ENCODE data around the gene SLC4A4. TPM values are rescaled to one million over a fixed set of nuclear protein-coding genes. Genes with fewer than 3 reads are reported as not detected.

Gene SLC4A4
- polyA plus RNA-seq, 1 of the 3 experiments (the other 2 are of a cell fraction): not detected

GRCh38 chr4:71472946-71473345, 134.1 kb downstream of the SLC4A4 start (continued):
- TF ChIP-seq ZBTB33 (IDR thresholded peaks at IDR 0.05; ENCODE audit: borderline replicate concordance, low read depth): no peak
- TF ChIP-seq GATA2 (CRISPR knock-in tag; IDR thresholded peaks at IDR 0.05): no peak
- no peak for TF ChIP-seq USF2 (IDR thresholded peaks at IDR 0.05; ENCODE audit: borderline replicate concordance, low read depth, low read length)
- TF ChIP-seq EZH2phosphoT487 (IDR thresholded peaks at IDR 0.05; ENCODE audit: borderline replicate concordance, low read depth): no peak
- TF ChIP-seq FOSL2 (IDR thresholded peaks at IDR 0.05; ENCODE audit: borderline replicate concordance, low read depth): no peak
- TF ChIP-seq MEF2A (IDR thresholded peaks at IDR 0.05; ENCODE audit: borderline replicate concordance, low read depth): no peak
- no peak for TF ChIP-seq ELF1 (IDR thresholded peaks at IDR 0.05)
- no peak for TF ChIP-seq MAX (IDR thresholded peaks at IDR 0.05; ENCODE audit: low read depth)

GRCh38 chr4:71473541-71474240, 134.9 kb downstream of the SLC4A4 start:
- Histone ChIP-seq H3K27ac (ENCODE audit: low read depth in 2 of 2, low read length in 1 of 2) (no peak overlapping the region), H2AFZ (ENCODE audit: low read depth) (no peak overlapping the region), H4K20me1 (ENCODE audit: insufficient read depth) (no peaks in the 10 kb centered on the region), H3K4me2 (no peak overlapping the region), H3K9ac (no peak overlapping the region), H3K4me1 (ENCODE audit: control insufficient read depth in 1 of 2, insufficient read depth in 2 of 2, low read depth in 1 of 2, low read length in 1 of 2) (no peaks in the 10 kb centered on the region), H3K9me3 (no peaks in the 10 kb centered on the region), H3K4me3 (ENCODE audit: low read depth in 2 of 2, low read length in 1 of 2) (no peak overlapping the region), H3F3A (replicated peaks; ENCODE audit: insufficient read depth) (no peaks in the 10 kb centered on the region), H3K36me3 (replicated peaks in 1 of 2; ENCODE audit: control insufficient read depth in 1 of 2, insufficient read depth in 2 of 2, low read length in 1 of 2) (no peaks in the 10 kb centered on the region), H3K27me3 (ENCODE audit: insufficient read depth) (no peaks in the 10 kb centered on the region), H3K79me2 (ENCODE audit: insufficient read depth) (no peaks in the 10 kb centered on the region), H3K9me2 (no peaks in the 10 kb centered on the region)
- ChIA-PET CTCF (no interaction called here), POLR2A (no interaction called here)
- no peak for DNase-seq
- WGBS (ENCODE audit: low lambda C conversion rate): 3% methylated on average over 4 of the region's 4 CpGs
- TF ChIP-seq MEF2A (IDR thresholded peaks at IDR 0.05; ENCODE audit: borderline replicate concordance, low read depth): no peak
- no peak for TF ChIP-seq FOSL2 (IDR thresholded peaks at IDR 0.05; ENCODE audit: borderline replicate concordance, low read depth)
- TF ChIP-seq GABPA (IDR thresholded peaks at IDR 0.05; ENCODE audit: low read depth): no peak
- no peak for TF ChIP-seq NRF1 (IDR thresholded peaks at IDR 0.05; ENCODE audit: low read depth, low read length)
- TF ChIP-seq CTCF (IDR thresholded peaks at IDR 0.05): no peak
- no peak for TF ChIP-seq GATA2 (CRISPR knock-in tag; IDR thresholded peaks at IDR 0.05)
- no peak for TF ChIP-seq MAX (IDR thresholded peaks at IDR 0.05; ENCODE audit: low read depth)
- TF ChIP-seq USF1 (IDR thresholded peaks at IDR 0.05; ENCODE audit: borderline replicate concordance, low read depth): no peak
- TF ChIP-seq FOXM1 (IDR thresholded peaks at IDR 0.05; ENCODE audit: low read depth): no peak
- no peak for TF ChIP-seq CHD2 (IDR thresholded peaks at IDR 0.05; ENCODE audit: low read length, partially characterized antibody)
- no peak for TF ChIP-seq IRF3 (IDR thresholded peaks at IDR 0.05; ENCODE audit: low read depth, low read length)
- no peak for TF ChIP-seq RCOR1 (IDR thresholded peaks at IDR 0.05; ENCODE audit: low read length)
- no peak for TF ChIP-seq TAF1 (IDR thresholded peaks at IDR 0.05; ENCODE audit: borderline replicate concordance, low read depth, low read length)
- TF ChIP-seq ZBTB33 (IDR thresholded peaks at IDR 0.05; ENCODE audit: borderline replicate concordance, low read depth): no peak
- TF ChIP-seq MXI1 (IDR thresholded peaks at IDR 0.05; ENCODE audit: low read depth, low read length): no peak
- no peak for TF ChIP-seq NFIC (IDR thresholded peaks at IDR 0.05; ENCODE audit: borderline replicate concordance)
- TF ChIP-seq TEAD4 (IDR thresholded peaks at IDR 0.05; ENCODE audit: borderline replicate concordance, insufficient read depth): no peak
